GM23248 (cell line): ENCODE data around the gene ELF4.

Source experiments
- EZH2 ChIP-seq: fragments of 200-600 bp; sonication (generic); IDR thresholded peaks from 2 replicates; pipeline ENCODE4 v1.6.1; 2018; ENCODE audit warnings: antibody characterized with exemption, mild to moderate bottlenecking; ENCODE audit not compliant: insufficient read depth, poor library complexity, severe bottlenecking
- EZH2phosphoT487 ChIP-seq: fragments of 200-600 bp; sonication (generic); IDR thresholded peaks from 2 replicates; pipeline ENCODE4 v1.6.1; 2018; ENCODE audit warnings: antibody characterized with exemption, moderate library complexity, mild to moderate bottlenecking, low read depth; ENCODE audit not compliant: insufficient read depth

GRCh38 chrX:130072345-130072740, 38.0 kb downstream of the ELF4 start:
- TF ChIP-seq EZH2 = no peak
- TF ChIP-seq EZH2phosphoT487 = no peak
